HepG2 (cell line): ENCODE data around the gene NDUFS2. TPM values are rescaled to one million over a fixed set of nuclear protein-coding genes. Genes with fewer than 3 reads are reported as not detected.
A peak's percentile ranks its signal among the peaks of the same experiment; 100 is the strongest.

ENCODE experiments used
- DR1 ChIP-seq: sonication (generic); formaldehyde crosslinking; IDR thresholded peaks from 2 replicates; pipeline ENCODE4 v1.8.0; 2021; ENCODE audit warnings: mild to moderate bottlenecking, missing genetic modification reagents, inconsistent platforms
- ETV6 ChIP-seq: sonication (generic); formaldehyde crosslinking; conservative IDR thresholded peaks from 2 replicates; pipeline ENCODE4 v1.4.0; 2020; ENCODE audit warnings: missing genetic modification reagents
- FOSL1 ChIP-seq: sonication (generic); formaldehyde crosslinking; IDR thresholded peaks from 2 replicates; pipeline ENCODE4 v1.9.0; 2021; ENCODE audit warnings: missing genetic modification reagents, borderline replicate concordance
- GABPB1 ChIP-seq: IDR thresholded peaks from 2 replicates; pipeline ENCODE4 v1.6.1; 2016; ENCODE audit warnings: mild to moderate bottlenecking, missing genetic modification reagents, moderate library complexity, missing compliant biosample characterization
- HDAC1 ChIP-seq: sonication (generic); formaldehyde crosslinking; IDR thresholded peaks from 2 replicates; pipeline ENCODE4 v1.5.1; 2020; ENCODE audit warnings: mild to moderate bottlenecking, missing genetic modification reagents
- HNF1B ChIP-seq: sonication (generic); formaldehyde crosslinking; IDR thresholded peaks from 2 replicates; pipeline ENCODE4 v1.5.1; 2020; ENCODE audit warnings: mild to moderate bottlenecking, moderate library complexity, missing genetic modification reagents
- KDM5B ChIP-seq: sonication (generic); formaldehyde crosslinking; IDR thresholded peaks from 2 replicates; pipeline ENCODE4 v1.4.0; 2020; ENCODE audit warnings: missing genetic modification reagents, mild to moderate bottlenecking, borderline replicate concordance
- NCOR1 ChIP-seq: fragments of 200-600 bp; sonication (generic); IDR thresholded peaks from 2 replicates; pipeline ENCODE4 v1.7.0; 2017; ENCODE audit warnings: antibody characterized with exemption, low read length, borderline replicate concordance
- PITX1 ChIP-seq: sonication (generic); formaldehyde crosslinking; IDR thresholded peaks from 2 replicates; pipeline ENCODE4 v1.5.1; 2020; ENCODE audit warnings: mild to moderate bottlenecking, missing genetic modification reagents
- REPIN1 ChIP-seq: sonication (generic); formaldehyde crosslinking; IDR thresholded peaks from 2 replicates; pipeline ENCODE4 v1.8.0; 2022; ENCODE audit warnings: missing genetic modification reagents, low read depth, mild to moderate bottlenecking, borderline replicate concordance
- RXRB ChIP-seq: IDR thresholded peaks from 2 replicates; pipeline ENCODE4 v1.6.1; 2016; ENCODE audit warnings: borderline replicate concordance, missing genetic modification reagents, missing compliant biosample characterization
- U2AF2 ChIP-seq: fragments of 200-400 bp; formaldehyde crosslinking; IDR thresholded peaks from 2 replicates; pipeline ENCODE4 v1.6.1; 2017; ENCODE audit warnings: low read depth, mild to moderate bottlenecking, low read length
- ZBTB20 ChIP-seq: sonication (generic); formaldehyde crosslinking; IDR thresholded peaks from 2 replicates; pipeline ENCODE4 v1.8.1; 2023; ENCODE audit warnings: missing genetic modification reagents, low read depth, mild to moderate bottlenecking, borderline replicate concordance
- ZBTB25 ChIP-seq: IDR thresholded peaks from 2 replicates; pipeline ENCODE4 v1.6.1; 2018; ENCODE audit warnings: missing genetic modification reagents
- ZGPAT ChIP-seq: IDR thresholded peaks from 2 replicates; pipeline ENCODE4 v1.6.1; 2016; ENCODE audit warnings: mild to moderate bottlenecking
- ZNF264 ChIP-seq: sonication (generic); formaldehyde crosslinking; IDR thresholded peaks from 2 replicates; pipeline ENCODE4 v1.4.0; 2020; ENCODE audit warnings: missing genetic modification reagents
- ZNF276 ChIP-seq: sonication (generic); formaldehyde crosslinking; IDR thresholded peaks from 2 replicates; pipeline ENCODE4 v1.4.0; 2020; ENCODE audit warnings: mild to moderate bottlenecking, low read depth, missing genetic modification reagents
- ZNF557 ChIP-seq: sonication (generic); formaldehyde crosslinking; IDR thresholded peaks from 2 replicates; pipeline ENCODE4 v1.4.0; 2020; ENCODE audit warnings: missing genetic modification reagents
- ZNF562 ChIP-seq: sonication (generic); formaldehyde crosslinking; IDR thresholded peaks from 2 replicates; pipeline ENCODE4 v1.8.0; 2022; ENCODE audit warnings: missing genetic modification reagents, borderline replicate concordance
- ZNF580 ChIP-seq: IDR thresholded peaks from 2 replicates; pipeline ENCODE4 v1.6.1; 2016; ENCODE audit warnings: low read depth, borderline replicate concordance
- ZNF629 ChIP-seq: sonication (generic); formaldehyde crosslinking; conservative IDR thresholded peaks from 2 replicates; pipeline ENCODE4 v1.5.0; 2020; ENCODE audit warnings: missing genetic modification reagents
- ZNF709 ChIP-seq: sonication (generic); formaldehyde crosslinking; IDR thresholded peaks from 2 replicates; pipeline ENCODE4 v1.5.0; 2020; ENCODE audit warnings: mild to moderate bottlenecking, missing genetic modification reagents
- ZNF747 ChIP-seq: sonication (generic); formaldehyde crosslinking; IDR thresholded peaks from 2 replicates; pipeline ENCODE4 v1.8.1; 2023; ENCODE audit warnings: missing genetic modification reagents, mild to moderate bottlenecking, borderline replicate concordance
- ZNF891 ChIP-seq: sonication (generic); formaldehyde crosslinking; IDR thresholded peaks from 2 replicates; pipeline ENCODE4 v1.5.0; 2020; ENCODE audit warnings: mild to moderate bottlenecking, missing genetic modification reagents
- polyA plus RNA-seq, 8 experiments: library from polyadenylated mRNA; depleted of rRNA in 3 of 8; stranded (reverse) in 7 of 8; unstranded in 1 of 8; fragments of >200 nt; fragmentation: Illumina TruSeq in 4 of 8; extraction: Trizol in 4 of 8; gene quantifications; 2 replicates each; pipeline versions ENCODE4 v1.2.1 to v1.2.3, GENCODE V29; 2011 to 2016; ENCODE audit warnings: low read depth in 4 of 8, missing spikeins in 1 of 8, mixed read lengths in 1 of 8; ENCODE audit not compliant: insufficient read depth in 1 of 8
- total RNA-seq, 5 experiments: library from RNA; depleted of rRNA; stranded (reverse); fragments of >200 nt; fragmentation: Illumina TruSeq; extraction: Trizol; gene quantifications; 2 replicates each; pipeline ENCODE4 v1.2.3, GENCODE V29; 2016; ENCODE audit warnings: low read depth in 1 of 5

Gene NDUFS2
- total and polyA plus RNA-seq, 2 of the 13 experiments (the other 11 are each of a cell fraction or from before 2014, with no cell fraction given) = 89.9 to 118 TPM

- TF ChIP-seq ZBTB25 (CRISPR knock-in tag) (no peak), U2AF2 (no peak), ZGPAT (CRISPR knock-in tag) (0 out of 2 replicates have a peak, but pooled peaks have one; percentile 19), ZNF264 (0 out of 2 replicates have a peak, but pooled peaks have one; percentile 42), ZNF891 (CRISPR knock-in tag) (no peak), ETV6 (CRISPR knock-in tag) (no peak), FOSL1 (0 out of 2 replicates have a peak, but pooled peaks have one; percentile 21), RXRB (CRISPR knock-in tag) (peak; percentile 4; the same call in 1 of the 2 replicates), PITX1 (CRISPR knock-in tag) (no peak), ZNF629 (CRISPR knock-in tag) (no peak), NCOR1 (no peak), HDAC1 (CRISPR knock-in tag) (no peak), GABPB1 (CRISPR knock-in tag) (no peak), ZNF562 (CRISPR knock-in tag) (0 out of 2 replicates have a peak, but pooled peaks have one; percentile 69), ZNF709 (CRISPR knock-in tag) (peak; percentile 62; the same call in 1 of the 2 replicates), ZNF557 (CRISPR knock-in tag) (no peak), KDM5B (no peak), ZNF747 (CRISPR knock-in tag) (no peak), REPIN1 (CRISPR knock-in tag) (0 out of 2 replicates have a peak, but pooled peaks have one; percentile 8), ZNF580 (CRISPR knock-in tag) (no peak), ZNF276 (CRISPR knock-in tag) (no peak), ZBTB20 (CRISPR knock-in tag) (no peak), DR1 (no peak), HNF1B (CRISPR knock-in tag) (no peak)
Measured at GRCh38 chr1:161219078-161219892, 17.1 kb downstream of the NDUFS2 start (continued).
